ACC112 (cell line): Measurements from ENCODE around the gene ARHGAP22.

Experiments used
- H2AFZ ChIP-seq: fragments of 200-600 bp; sonication (generic); one replicate; pipeline ENCODE4 v1.6.0; 2017; ENCODE audit warnings: antibody characterized with exemption, low read length; ENCODE audit not compliant: unreplicated experiment
- H3K27ac ChIP-seq: fragments of 200-600 bp; sonication (generic); 2 replicates; pipeline ENCODE4 v1.5.1; 2014; ENCODE audit warnings: low read depth, mild to moderate bottlenecking, antibody characterized with exemption, low read length, moderate library complexity
- H3K27me3 ChIP-seq: fragments of 200-600 bp; sonication (generic); 2 replicates; pipeline ENCODE4 v1.6.1; 2014; ENCODE audit warnings: mild to moderate bottlenecking, antibody characterized with exemption, low read length, moderate library complexity, mixed read lengths; ENCODE audit not compliant: insufficient read depth
- H3K36me3 ChIP-seq: fragments of 200-600 bp; sonication (generic); 2 replicates; pipeline ENCODE4 v1.6.1; 2016; ENCODE audit warnings: mild to moderate bottlenecking, antibody characterized with exemption, low read length, moderate library complexity, mixed read lengths; ENCODE audit not compliant: insufficient read depth
- H3K4me1 ChIP-seq: fragments of 200-600 bp; sonication (generic); one replicate; pipeline ENCODE4 v1.6.1; 2016; ENCODE audit warnings: low read length, mixed read lengths; ENCODE audit not compliant: insufficient read depth, unreplicated experiment, control insufficient read depth
- H3K4me3 ChIP-seq: fragments of 200-600 bp; sonication (generic); 2 replicates; pipeline ENCODE4 v1.5.1; 2014; ENCODE audit warnings: mild to moderate bottlenecking, low read depth, low read length
- H3K79me2 ChIP-seq: fragments of 200-600 bp; sonication (generic); one replicate; pipeline ENCODE4 v1.6.0; 2016; ENCODE audit warnings: low read length; ENCODE audit not compliant: control insufficient read depth, unreplicated experiment, insufficient read depth

Gene ARHGAP22

GRCh38 chr10:48605786-48606529, 1.1 kb upstream of the ARHGAP22 start:
- no peak overlapping the region for H2AFZ ChIP-seq
- H3K27ac ChIP-seq: peak overlapping the region; percentile 87
- H3K4me1 ChIP-seq: peaks cover 63% of the 10 kb centered on the region
- peak overlapping the region; percentile 96 for H3K4me3 ChIP-seq
- H3K36me3 ChIP-seq: no peaks in the 10 kb centered on the region
- H3K79me2 ChIP-seq: peaks cover 40% of the 10 kb centered on the region
- no peaks in the 10 kb centered on the region for H3K27me3 ChIP-seq

DNA sequence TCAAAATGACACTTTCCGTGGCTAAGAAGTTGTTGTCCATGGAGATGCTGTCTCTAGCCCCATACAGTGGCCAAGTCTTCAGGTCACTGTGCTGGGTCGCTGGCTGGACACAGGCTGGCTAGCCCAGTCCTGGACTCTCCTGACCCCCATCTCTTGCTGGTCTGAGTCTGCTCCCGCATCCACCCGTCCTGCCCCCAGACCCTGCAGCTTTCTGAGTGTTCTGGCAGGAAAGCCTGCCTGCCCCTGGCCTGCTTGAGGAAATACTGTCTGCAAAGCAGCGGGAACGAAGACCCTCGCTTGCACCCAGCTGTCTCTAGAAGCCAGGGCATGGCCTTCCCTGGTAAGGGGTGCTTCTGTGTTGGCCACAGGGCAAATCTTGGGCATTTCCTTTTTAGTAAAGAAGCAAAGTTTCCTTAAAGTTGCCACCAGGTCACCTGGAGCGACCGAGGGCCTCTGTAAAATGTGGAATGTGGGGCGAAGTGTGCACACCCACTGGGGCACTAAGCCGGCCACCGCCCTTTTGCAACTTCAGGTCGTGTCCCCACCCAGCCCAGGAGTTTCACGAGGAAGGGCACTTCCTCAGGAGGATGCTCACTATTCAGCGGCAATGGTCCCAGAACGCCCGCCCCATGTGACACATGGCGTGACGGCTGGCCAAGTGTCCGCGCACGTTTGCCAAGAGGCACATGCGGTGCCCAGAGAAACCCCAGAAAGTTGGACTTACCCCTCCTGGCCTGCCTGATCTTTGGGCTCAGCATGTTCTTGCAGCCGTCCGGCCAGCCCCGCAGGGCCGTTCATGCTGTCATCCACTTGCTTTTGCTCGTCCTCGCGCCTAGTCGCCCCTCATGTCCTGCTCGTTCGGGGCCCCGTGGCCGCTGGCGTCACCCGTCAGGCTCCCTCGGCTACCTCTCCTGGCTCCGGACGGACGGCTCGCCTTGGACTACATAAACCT, 558 bp downstream of the ARHGAP22 start:
- peaks cover 72% of the 10 kb centered on the region for H3K4me1 ChIP-seq
- H3K27me3 ChIP-seq: no peaks in the 10 kb centered on the region
- H3K4me3 ChIP-seq: peak overlapping the region; percentile 96
- H3K36me3 ChIP-seq: no peaks in the 10 kb centered on the region; the same call in 1 of the 2 replicates
- peaks cover 56% of the 10 kb centered on the region for H3K79me2 ChIP-seq
- H3K27ac ChIP-seq: peak overlapping the region; percentile 29; the same call in 1 of the 2 replicates
- peak overlapping the region; percentile 47 for H2AFZ ChIP-seq

GRCh38 chr10:48603421-48604038, 1.3 kb downstream of the ARHGAP22 start:
- Histone ChIP-seq H3K27me3 (no peaks in the 10 kb centered on the region), H3K4me3 (peak overlapping the region; percentile 96), H3K79me2 (peaks cover 64% of the 10 kb centered on the region), H3K27ac (no peak overlapping the region), H2AFZ (no peak overlapping the region), H3K36me3 (no peaks in the 10 kb centered on the region; the same call in 1 of the 2 replicates), H3K4me1 (peaks cover 66% of the 10 kb centered on the region)

- H3K27ac ChIP-seq: no peak overlapping the region
Observed at GRCh38 chr10:48602401-48603135, 2.3 kb downstream of the ARHGAP22 start.

DNA sequence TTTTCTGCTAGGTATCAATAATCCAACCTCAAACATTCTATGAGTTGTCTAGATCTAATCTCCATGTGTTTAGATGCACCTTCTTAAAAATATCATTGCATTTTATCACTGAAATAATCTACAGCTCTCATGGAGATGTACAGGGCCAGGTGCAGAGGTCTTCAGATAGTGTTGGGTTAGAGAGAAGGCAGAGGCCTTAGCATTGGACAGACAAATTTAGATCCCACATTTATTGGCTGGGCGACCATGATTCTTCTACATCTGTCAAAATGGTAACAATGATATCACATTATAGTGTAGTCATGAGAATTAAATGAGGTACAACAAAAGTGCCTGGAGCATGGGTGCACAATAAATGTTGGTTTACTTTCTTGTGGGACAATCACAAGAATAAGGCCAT, 3.1 kb downstream of the ARHGAP22 start:
- no peak overlapping the region for H3K27ac ChIP-seq
- no peaks in the 10 kb centered on the region for H3K27me3 ChIP-seq
- H3K4me3 ChIP-seq: peak overlapping the region; percentile 96
- H3K4me1 ChIP-seq: peaks cover 51% of the 10 kb centered on the region
- peaks cover 3% of the 10 kb centered on the region; the same call in 1 of the 2 replicates for H3K36me3 ChIP-seq
- peaks cover 81% of the 10 kb centered on the region for H3K79me2 ChIP-seq
- no peak overlapping the region for H2AFZ ChIP-seq

More at GRCh38 chr10:48602401-48603135, 2.3 kb downstream of the ARHGAP22 start:
- no peaks in the 10 kb centered on the region for H3K27me3 ChIP-seq
- H3K79me2 ChIP-seq: peaks cover 73% of the 10 kb centered on the region
- peak overlapping the region; percentile 96 for H3K4me3 ChIP-seq
- peaks cover 56% of the 10 kb centered on the region for H3K4me1 ChIP-seq
- no peaks in the 10 kb centered on the region; the same call in 1 of the 2 replicates for H3K36me3 ChIP-seq
- H2AFZ ChIP-seq: no peak overlapping the region

- H3K79me2 ChIP-seq: peaks cover 90% of the 10 kb centered on the region
- no peak overlapping the region for H2AFZ ChIP-seq
- peak overlapping the region; percentile 32; the same call in 1 of the 2 replicates for H3K4me3 ChIP-seq
- peaks cover 3% of the 10 kb centered on the region; the same call in 1 of the 2 replicates for H3K36me3 ChIP-seq
- no peaks in the 10 kb centered on the region for H3K27me3 ChIP-seq
- H3K27ac ChIP-seq: no peak overlapping the region
- peaks cover 42% of the 10 kb centered on the region for H3K4me1 ChIP-seq
Observed at GRCh38 chr10:48600645-48601505, 4.0 kb downstream of the ARHGAP22 start.

DNA sequence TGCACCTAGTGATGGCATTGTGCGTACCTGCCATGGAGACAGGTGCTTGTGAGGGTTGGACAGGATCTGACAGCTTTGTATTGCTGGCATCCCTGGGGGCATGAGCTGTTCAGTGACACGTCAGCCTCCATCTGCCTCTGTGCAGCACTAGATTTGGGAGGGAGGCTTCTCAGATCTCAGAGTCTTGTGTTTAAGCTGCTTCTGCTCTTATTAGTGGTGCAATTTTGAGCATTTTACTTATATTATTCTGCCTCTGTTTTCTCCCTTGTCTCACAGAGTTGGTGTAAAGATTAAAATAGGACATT, 5.1 kb downstream of the ARHGAP22 start:
- no peak overlapping the region for H3K4me3 ChIP-seq
- peaks cover 3% of the 10 kb centered on the region; the same call in 1 of the 2 replicates for H3K36me3 ChIP-seq
- no peaks in the 10 kb centered on the region for H3K27me3 ChIP-seq
- peaks cover 34% of the 10 kb centered on the region for H3K4me1 ChIP-seq
- H2AFZ ChIP-seq: no peak overlapping the region
- no peak overlapping the region for H3K27ac ChIP-seq
- H3K79me2 ChIP-seq: peaks cover 98% of the 10 kb centered on the region

GRCh38 chr10:48598936-48599829, 5.7 kb downstream of the ARHGAP22 start:
- no peak overlapping the region for H2AFZ ChIP-seq
- H3K79me2 ChIP-seq: peaks cover 98% of the 10 kb centered on the region
- peaks cover 40% of the 10 kb centered on the region for H3K4me1 ChIP-seq
- no peak overlapping the region for H3K4me3 ChIP-seq
- peaks cover 3% of the 10 kb centered on the region; the same call in 1 of the 2 replicates for H3K36me3 ChIP-seq
- no peak overlapping the region for H3K27ac ChIP-seq
- no peaks in the 10 kb centered on the region for H3K27me3 ChIP-seq
